Omental fat pad (tissue), 4 donors: ENCODE measurements around the gene SH3PXD2A. TPM values are rescaled to one million over a fixed set of nuclear protein-coding genes. Genes with fewer than 3 reads are reported as not detected.

Experiments
- ATAC-seq: fragments of 150-250 bp; one replicate; pipeline ENCODE4 v1.9.1; 2016; ENCODE audit warnings: mild to moderate bottlenecking, moderate library complexity; ENCODE audit not compliant: low FRiP score
- DNase-seq: peaks from one replicate; pipeline ENCODE4 v3.0.0-alpha.2; 2019; ENCODE audit warnings: low spot score
- total RNA-seq, 4 donors: library from RNA; depleted of rRNA; stranded (reverse); fragments of >200 nt; gene quantifications; one replicate each; pipeline ENCODE4 v1.1.0, GENCODE V29; 2016
- TF ChIP-seq, protein P1 (sequence below), 3 donors: fragments of 450-650 bp; IDR thresholded peaks; one replicate each; pipeline ENCODE4 v1.5.1; 2016 to 2017; ENCODE audit warnings: antibody characterized with exemption in 3 of 3, mild to moderate bottlenecking in 3 of 3, moderate library complexity in 2 of 3

SH3PXD2A gene
- total RNA-seq, 4 donors from 2014 or later = 21.0 to 36.3 (median 22.5) TPM

DNA sequence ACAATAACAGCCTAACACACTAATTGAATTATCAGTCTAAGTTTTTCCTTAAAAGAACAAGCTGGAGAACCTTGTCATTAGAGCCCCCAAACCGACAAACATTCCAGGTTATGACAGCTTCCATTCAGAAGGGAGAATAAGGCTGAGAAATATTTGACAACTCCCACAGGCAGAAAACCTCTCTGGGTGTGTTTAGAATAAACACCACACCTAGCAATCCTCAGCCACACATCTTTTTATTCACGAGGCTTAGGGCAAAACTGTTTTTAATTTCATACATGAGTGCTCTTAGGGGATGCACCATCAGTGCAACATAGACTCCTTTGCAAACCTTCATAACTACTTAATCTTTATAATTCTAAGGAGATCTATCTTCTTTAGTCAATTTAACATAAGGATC lies 38.4 kb upstream of the SH3PXD2A start:
- no peak for ATAC-seq

DNA sequence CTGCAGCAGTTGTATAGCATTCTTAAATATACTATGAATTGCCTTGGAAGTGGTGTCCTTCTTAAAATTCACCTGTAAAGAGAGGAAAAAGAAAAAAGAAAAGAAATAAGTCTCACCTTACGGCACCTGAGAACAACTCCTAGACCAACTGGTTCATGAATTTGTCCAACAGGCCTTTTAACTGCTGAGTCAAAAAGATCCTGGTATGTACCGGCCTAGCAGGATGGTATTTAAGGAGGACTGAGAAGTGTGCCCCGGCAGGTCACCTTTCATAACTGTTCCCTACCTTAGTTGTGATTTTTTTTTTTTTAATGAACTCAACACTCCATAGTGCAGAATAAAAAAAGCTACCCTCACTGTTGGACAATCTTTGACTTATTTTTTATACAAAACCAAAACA lies 36.8 kb upstream of the SH3PXD2A start:
- TF ChIP-seq, protein P1, sequence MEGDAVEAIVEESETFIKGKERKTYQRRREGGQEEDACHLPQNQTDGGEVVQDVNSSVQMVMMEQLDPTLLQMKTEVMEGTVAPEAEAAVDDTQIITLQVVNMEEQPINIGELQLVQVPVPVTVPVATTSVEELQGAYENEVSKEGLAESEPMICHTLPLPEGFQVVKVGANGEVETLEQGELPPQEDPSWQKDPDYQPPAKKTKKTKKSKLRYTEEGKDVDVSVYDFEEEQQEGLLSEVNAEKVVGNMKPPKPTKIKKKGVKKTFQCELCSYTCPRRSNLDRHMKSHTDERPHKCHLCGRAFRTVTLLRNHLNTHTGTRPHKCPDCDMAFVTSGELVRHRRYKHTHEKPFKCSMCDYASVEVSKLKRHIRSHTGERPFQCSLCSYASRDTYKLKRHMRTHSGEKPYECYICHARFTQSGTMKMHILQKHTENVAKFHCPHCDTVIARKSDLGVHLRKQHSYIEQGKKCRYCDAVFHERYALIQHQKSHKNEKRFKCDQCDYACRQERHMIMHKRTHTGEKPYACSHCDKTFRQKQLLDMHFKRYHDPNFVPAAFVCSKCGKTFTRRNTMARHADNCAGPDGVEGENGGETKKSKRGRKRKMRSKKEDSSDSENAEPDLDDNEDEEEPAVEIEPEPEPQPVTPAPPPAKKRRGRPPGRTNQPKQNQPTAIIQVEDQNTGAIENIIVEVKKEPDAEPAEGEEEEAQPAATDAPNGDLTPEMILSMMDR (IDR thresholded peaks at IDR 0.05) = no peak
- no peak for ATAC-seq
- DNase-seq = no peak

More for the DNA sequence above, 38.4 kb upstream of the SH3PXD2A start:
- TF ChIP-seq, protein P1 (IDR thresholded peaks at IDR 0.05) = no peak
- DNase-seq = no peak

GRCh38 chr10:103890688-103891087 lies 35.3 kb upstream of the SH3PXD2A start:
- DNase-seq = no peak
- TF ChIP-seq, protein P1 (IDR thresholded peaks at IDR 0.05) = no peak
- ATAC-seq = no peak

DNA sequence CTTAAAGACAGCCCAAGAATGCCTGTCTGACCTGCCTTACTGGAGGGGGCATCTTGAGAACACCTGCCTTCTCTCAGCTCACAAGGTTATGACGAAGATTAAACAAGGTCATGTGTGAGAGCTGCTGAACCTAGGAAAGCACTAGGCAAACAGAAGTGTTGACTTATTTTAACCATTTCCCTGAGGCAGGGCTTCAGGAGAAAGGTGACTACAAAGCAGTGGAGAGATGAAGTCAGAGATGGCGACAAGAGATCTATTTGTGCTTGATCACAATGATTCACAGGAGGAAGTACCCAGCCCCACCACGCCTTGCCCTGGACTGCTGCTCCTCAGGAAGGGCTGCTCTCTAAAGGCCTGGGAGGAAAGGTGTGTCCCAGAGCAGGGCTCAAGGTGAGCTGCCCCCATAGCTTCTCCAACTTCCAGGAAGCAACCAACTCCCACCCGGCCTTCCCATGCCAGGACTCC lies 34.9 kb upstream of the SH3PXD2A start:
- ATAC-seq (no peak), DNase-seq (no peak)
- TF ChIP-seq, protein P1 (IDR thresholded peaks at IDR 0.05) = no peak

DNA sequence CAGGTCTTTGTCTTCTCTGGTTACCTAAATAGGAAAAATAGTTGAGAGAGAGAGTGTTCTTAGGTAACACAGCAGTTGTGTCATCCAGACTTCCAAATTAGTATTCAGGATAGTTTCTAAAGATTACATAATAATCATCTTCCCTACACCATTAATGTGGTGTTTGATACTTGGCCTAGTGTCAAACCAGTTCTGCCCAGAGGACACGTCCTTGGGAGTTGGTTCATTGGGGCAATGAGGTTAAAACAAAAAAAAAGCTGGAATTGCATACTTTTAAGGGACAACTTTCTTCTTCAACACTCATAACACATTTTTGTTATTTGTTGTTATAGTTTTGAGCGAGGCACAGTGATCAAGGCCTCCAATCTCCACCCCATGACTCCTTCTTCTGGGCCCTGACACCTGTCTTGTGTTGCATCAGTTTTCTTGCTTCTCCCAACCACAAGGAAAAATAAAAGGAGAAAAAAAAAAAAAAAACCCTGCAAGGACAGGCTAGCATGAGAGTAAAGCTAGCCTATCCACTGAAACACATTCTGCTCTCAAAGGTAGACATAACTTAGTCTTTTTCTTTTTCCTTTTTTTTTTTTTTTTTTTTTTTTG lies 33.8 kb upstream of the SH3PXD2A start:
- no peak for DNase-seq
- ATAC-seq = no peak
- TF ChIP-seq, protein P1 (IDR thresholded peaks at IDR 0.05) = no peak

GRCh38 chr10:103888113-103888841 lies 32.9 kb upstream of the SH3PXD2A start:
- DNase-seq = peak; percentile 82
- TF ChIP-seq, protein P1 (IDR thresholded peaks at IDR 0.05) = peak in 1 of 3 donors; percentile 71
- ATAC-seq = peak; percentile 79

DNA sequence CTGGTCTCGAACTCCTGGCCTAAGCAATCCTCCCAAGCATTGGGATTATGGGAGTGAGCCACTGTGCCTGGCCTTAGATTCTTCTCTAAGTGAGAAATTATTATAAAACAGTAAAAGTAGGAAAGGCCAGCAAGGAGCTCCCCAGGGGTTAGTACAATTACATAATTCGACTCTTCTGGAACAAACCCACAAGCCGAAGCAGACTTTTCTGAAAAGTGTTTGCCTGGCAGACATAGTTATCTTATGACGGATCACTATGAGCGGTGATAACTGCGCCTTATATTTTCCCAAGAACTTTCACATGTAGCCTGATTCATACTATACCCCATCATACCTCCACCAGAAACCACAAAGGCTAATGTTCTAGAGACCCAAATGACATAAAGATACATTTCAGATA lies 30.2 kb upstream of the SH3PXD2A start:
- DNase-seq (no peak), ATAC-seq (no peak)
- TF ChIP-seq, protein P1 (IDR thresholded peaks at IDR 0.05) = no peak
